ENCODE measurements around the gene ADARB2. TPM values are rescaled to one million over a fixed set of nuclear protein-coding genes. Genes with fewer than 3 reads are reported as not detected.
"Not testable (repeated sequence)": the region's sequence is repeated elsewhere in the genome, so short reads cannot be mapped to it uniquely, and the experiment has no call there.

Gene ADARB2
- total and polyA plus RNA-seq, 4 donors = 0.55 to 0.70 (median 0.59) TPM; not detected in 1

DNA sequence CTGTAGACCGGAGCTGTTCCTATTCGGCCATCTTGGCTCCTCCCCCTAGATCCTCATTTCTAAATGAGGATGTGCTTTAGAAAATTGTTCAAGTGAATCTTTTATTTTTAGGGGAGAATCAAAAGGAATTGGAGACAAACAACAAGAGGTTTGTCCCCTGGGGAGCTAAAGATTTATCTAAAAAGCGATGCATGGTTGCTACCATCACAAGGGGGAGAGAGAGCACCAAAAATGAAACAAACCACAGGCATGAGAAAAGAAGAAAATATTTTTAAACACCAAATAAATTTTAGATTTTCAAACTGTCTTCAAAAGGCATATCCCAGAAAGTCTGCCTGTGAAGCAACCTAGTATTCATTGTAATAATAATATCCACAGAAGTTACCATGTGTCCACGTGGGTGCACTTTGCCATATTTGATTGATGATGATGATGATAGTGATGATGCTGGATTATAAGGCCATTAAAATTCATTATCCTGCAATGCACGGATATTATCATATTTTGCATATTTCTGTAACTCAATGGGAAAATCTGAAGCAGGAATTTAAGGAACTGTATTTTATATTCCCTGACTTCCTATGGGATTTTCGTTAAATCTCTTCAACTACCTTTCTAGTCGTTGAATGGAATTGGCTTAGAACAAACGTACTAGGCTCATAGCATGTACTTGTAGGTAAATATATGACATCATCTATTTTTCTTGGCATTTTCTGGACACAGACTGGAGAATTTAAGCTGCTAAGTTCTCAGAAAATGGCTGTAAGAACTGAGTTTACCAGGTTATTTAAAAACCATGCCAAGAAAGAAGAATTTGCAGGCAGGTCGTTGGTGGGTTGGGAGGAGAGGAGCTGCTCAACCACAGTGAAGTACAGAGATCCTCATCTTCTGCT, 509.6 kb downstream of the ADARB2 start:
- Histone ChIP-seq H3K27me3 (ENCODE audit: control insufficient read depth in 4 of 4, insufficient read depth in 4 of 4, low read length in 3 of 4) (no peaks in the 10 kb centered on the region), H3K4me1 (ENCODE audit: control insufficient read depth in 4 of 4, insufficient read depth in 4 of 4, low read length in 3 of 4) (no peaks in the 10 kb centered on the region), H3K36me3 (ENCODE audit: control insufficient read depth in 4 of 4, insufficient read depth in 3 of 4, low read depth in 1 of 4, low read length in 3 of 4) (peaks cover 0 to 3% (median 0%) of the 10 kb centered on the region in 4 donors), H3K9me3 (ENCODE audit: control insufficient read depth in 4 of 4, low read length in 3 of 4) (no peaks in the 10 kb centered on the region), H3K9ac (ENCODE audit: low read depth in 1 of 2, low read length in 2 of 2) (no peak overlapping the region), H3K27ac (ENCODE audit: low read depth in 1 of 2, low read length in 2 of 2) (no peak overlapping the region), H3K4me3 (ENCODE audit: low read depth in 1 of 3, low read length in 3 of 3) (no peak overlapping the region)
- DNase-seq (ENCODE audit: low spot score) = no peak
- whole genome bisulfite sequencing = 66% methylated on average over 9 of the region's 9 CpGs
- no peak for TF ChIP-seq EGR1 (IDR thresholded peaks at IDR 0.05; ENCODE audit: low read depth in 2 of 2)
- TF ChIP-seq, protein P1, sequence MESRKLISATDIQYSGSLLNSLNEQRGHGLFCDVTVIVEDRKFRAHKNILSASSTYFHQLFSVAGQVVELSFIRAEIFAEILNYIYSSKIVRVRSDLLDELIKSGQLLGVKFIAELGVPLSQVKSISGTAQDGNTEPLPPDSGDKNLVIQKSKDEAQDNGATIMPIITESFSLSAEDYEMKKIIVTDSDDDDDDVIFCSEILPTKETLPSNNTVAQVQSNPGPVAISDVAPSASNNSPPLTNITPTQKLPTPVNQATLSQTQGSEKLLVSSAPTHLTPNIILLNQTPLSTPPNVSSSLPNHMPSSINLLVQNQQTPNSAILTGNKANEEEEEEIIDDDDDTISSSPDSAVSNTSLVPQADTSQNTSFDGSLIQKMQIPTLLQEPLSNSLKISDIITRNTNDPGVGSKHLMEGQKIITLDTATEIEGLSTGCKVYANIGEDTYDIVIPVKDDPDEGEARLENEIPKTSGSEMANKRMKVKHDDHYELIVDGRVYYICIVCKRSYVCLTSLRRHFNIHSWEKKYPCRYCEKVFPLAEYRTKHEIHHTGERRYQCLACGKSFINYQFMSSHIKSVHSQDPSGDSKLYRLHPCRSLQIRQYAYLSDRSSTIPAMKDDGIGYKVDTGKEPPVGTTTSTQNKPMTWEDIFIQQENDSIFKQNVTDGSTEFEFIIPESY (IDR thresholded peaks at IDR 0.05) = no peak

DNA sequence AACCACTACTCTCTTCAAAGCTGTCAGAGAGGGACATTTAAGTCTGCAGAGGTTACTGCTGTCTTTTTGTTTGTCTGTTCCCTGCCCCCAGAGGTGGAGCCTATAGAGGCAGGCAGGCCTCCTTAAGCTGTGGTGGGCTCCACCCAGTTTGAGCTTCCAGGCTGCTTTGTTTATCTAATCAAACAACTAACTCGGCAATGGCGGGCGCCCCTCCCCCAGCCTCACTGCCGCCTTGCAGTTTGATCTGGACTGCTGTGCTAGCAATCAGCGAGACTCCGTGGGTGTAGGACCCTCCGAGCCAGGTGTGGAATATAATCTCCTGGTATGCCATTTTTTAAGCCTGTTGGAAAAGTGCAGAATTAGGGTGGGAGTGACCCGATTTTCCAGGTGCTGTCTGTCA, 510.4 kb downstream of the ADARB2 start:
- 42% methylated on average over 8 of the region's 8 CpGs for WGBS

DNA sequence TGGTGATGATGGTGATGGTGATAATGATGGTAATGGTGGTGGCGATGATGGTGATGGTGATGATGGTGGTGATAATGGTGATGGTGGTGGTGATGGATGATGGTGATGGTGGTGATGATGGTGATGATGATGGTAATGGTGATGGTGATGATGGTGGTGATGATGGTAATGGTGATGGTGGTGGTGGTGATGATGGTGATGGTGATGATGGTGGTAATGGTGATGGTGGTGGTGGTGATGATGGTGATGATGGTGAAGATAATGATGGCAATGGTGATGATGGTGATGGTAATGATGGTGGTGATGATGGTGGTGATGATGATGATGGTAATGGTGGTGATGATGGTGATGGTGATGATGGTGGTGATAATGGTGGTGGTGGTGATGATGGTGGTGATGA, 517.5 kb downstream of the ADARB2 start:
- H3K36me3 ChIP-seq (ENCODE audit: control insufficient read depth in 4 of 4, insufficient read depth in 3 of 4, low read depth in 1 of 4, low read length in 3 of 4); H3K4me3 ChIP-seq (ENCODE audit: low read depth in 1 of 3, low read length in 3 of 3); H3K27me3 ChIP-seq (ENCODE audit: control insufficient read depth in 4 of 4, insufficient read depth in 4 of 4, low read length in 3 of 4); H3K4me1 ChIP-seq (ENCODE audit: control insufficient read depth in 4 of 4, insufficient read depth in 4 of 4, low read length in 3 of 4); DNase-seq (ENCODE audit: low spot score); H3K9ac ChIP-seq (ENCODE audit: low read depth in 1 of 2, low read length in 2 of 2); H3K9me3 ChIP-seq (ENCODE audit: control insufficient read depth in 4 of 4, low read length in 3 of 4); H3K27ac ChIP-seq (ENCODE audit: low read depth in 1 of 2, low read length in 2 of 2): not testable (repeated sequence)
- WGBS = 0% methylated on average over 1 of the region's 1 CpG

More for the DNA sequence above, 510.4 kb downstream of the ADARB2 start:
- H3K4me1 ChIP-seq (ENCODE audit: control insufficient read depth in 4 of 4, insufficient read depth in 4 of 4, low read length in 3 of 4); H3K4me3 ChIP-seq (ENCODE audit: low read depth in 1 of 3, low read length in 3 of 3); H3K27ac ChIP-seq (ENCODE audit: low read depth in 1 of 2, low read length in 2 of 2); H3K9ac ChIP-seq (ENCODE audit: low read depth in 1 of 2, low read length in 2 of 2); DNase-seq (ENCODE audit: low spot score); H3K9me3 ChIP-seq (ENCODE audit: control insufficient read depth in 4 of 4, low read length in 3 of 4); H3K27me3 ChIP-seq (ENCODE audit: control insufficient read depth in 4 of 4, insufficient read depth in 4 of 4, low read length in 3 of 4); H3K36me3 ChIP-seq (ENCODE audit: control insufficient read depth in 4 of 4, insufficient read depth in 3 of 4, low read depth in 1 of 4, low read length in 3 of 4): not testable (repeated sequence)

DNA sequence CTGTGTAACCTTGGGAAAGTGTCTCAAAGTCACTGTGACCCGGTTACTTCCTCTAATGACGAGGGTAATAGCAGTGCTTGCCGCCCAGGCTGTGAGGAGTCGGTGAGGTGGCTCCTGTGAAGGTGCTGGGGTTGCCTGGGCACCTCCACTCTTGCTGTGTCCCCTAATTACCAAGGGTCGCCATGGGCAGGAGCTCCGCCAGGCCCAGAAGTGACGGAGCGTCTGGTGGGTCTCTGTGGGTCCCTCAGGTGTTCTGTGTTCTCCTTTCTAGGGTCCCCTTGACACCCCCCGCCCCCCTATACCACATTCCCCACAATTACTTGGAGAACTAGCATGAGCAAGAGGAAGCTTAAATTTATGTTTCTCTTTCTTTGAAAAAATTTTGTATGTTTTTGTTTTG, 519.7 kb downstream of the ADARB2 start:
- Histone ChIP-seq H3K27ac (ENCODE audit: low read depth in 1 of 2, low read length in 2 of 2) (no peak overlapping the region), H3K9me3 (ENCODE audit: control insufficient read depth in 4 of 4, low read length in 3 of 4) (peaks cover 0 to 4% (median 1%) of the 10 kb centered on the region in 4 donors), H3K4me1 (ENCODE audit: control insufficient read depth in 4 of 4, insufficient read depth in 4 of 4, low read length in 3 of 4) (no peaks in the 10 kb centered on the region), H3K4me3 (ENCODE audit: low read depth in 1 of 3, low read length in 3 of 3) (no peak overlapping the region), H3K36me3 (ENCODE audit: control insufficient read depth in 4 of 4, insufficient read depth in 3 of 4, low read depth in 1 of 4, low read length in 3 of 4) (no peaks in the 10 kb centered on the region), H3K27me3 (ENCODE audit: control insufficient read depth in 4 of 4, insufficient read depth in 4 of 4, low read length in 3 of 4) (no peaks in the 10 kb centered on the region), H3K9ac (ENCODE audit: low read depth in 1 of 2, low read length in 2 of 2) (no peak overlapping the region)
- WGBS = 92% methylated on average over 9 of the region's 9 CpGs
- TF ChIP-seq RXRA (IDR thresholded peaks at IDR 0.05) = no peak
- no peak for TF ChIP-seq EGR1 (IDR thresholded peaks at IDR 0.05; ENCODE audit: low read depth in 2 of 2)
- TF ChIP-seq JUND (IDR thresholded peaks at IDR 0.05) = no peak
- TF ChIP-seq, protein P2, sequence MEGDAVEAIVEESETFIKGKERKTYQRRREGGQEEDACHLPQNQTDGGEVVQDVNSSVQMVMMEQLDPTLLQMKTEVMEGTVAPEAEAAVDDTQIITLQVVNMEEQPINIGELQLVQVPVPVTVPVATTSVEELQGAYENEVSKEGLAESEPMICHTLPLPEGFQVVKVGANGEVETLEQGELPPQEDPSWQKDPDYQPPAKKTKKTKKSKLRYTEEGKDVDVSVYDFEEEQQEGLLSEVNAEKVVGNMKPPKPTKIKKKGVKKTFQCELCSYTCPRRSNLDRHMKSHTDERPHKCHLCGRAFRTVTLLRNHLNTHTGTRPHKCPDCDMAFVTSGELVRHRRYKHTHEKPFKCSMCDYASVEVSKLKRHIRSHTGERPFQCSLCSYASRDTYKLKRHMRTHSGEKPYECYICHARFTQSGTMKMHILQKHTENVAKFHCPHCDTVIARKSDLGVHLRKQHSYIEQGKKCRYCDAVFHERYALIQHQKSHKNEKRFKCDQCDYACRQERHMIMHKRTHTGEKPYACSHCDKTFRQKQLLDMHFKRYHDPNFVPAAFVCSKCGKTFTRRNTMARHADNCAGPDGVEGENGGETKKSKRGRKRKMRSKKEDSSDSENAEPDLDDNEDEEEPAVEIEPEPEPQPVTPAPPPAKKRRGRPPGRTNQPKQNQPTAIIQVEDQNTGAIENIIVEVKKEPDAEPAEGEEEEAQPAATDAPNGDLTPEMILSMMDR (IDR thresholded peaks at IDR 0.05; ENCODE audit: low read depth, low read length, missing input control) = no peak
- no peak for DNase-seq (ENCODE audit: low spot score)
